Stimulated activated CD4-positive, alpha-beta T cell treated with anti-CD3 and anti-CD28 coated beads, Interleukin-4, amount 100 ng/mL, for 4 hours (primary cell): ENCODE data around the gene HIF1AN.

Experiments
- DNase-seq, 2 experiments: peaks; one replicate each; pipeline ENCODE4 v3.0.0-alpha.2; 2020

The HIF1AN gene

DNA sequence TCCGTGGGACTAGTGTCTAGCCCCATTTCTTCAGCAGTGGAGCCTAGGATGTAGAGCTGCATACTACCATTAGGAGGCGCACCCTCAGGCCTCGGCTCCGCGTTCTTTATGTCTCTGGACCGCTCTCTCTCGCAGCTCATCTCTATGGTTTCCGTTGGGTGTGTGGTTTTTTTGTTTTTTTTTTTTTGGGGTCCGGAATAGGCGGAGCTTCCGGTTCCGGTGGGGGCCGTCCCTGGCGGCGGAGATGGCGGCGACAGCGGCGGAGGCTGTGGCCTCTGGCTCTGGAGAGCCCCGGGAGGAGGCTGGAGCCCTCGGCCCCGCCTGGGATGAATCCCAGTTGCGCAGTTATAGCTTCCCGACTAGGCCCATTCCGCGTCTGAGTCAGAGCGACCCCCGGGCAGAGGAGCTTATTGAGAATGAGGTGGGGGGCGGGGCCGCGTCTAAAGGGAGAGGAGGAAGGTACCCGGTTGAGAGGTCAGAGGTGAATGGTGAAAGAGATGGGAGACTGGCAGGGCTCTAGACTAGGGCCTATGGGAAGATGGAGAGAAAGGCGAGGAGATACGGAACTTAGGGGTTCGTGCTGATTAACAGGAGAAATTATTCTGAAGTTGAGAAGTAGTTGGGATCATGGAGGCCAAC lies at the start of gene HIF1AN:
HIF1AN (plus strand) TSS at position 229 of the 639 bp plus-strand sequence; CDS start at position 245, 16 bp downstream.
- DNase-seq: peak; percentile 79 to 89

- no peak for DNase-seq
Measured at GRCh38 chr10:100487529-100487928, 48.2 kb upstream of the HIF1AN start.

- no peak for DNase-seq
Measured at GRCh38 chr10:100489396-100489795, 46.3 kb upstream of the HIF1AN start.

- DNase-seq: no peak
Measured at GRCh38 chr10:100490531-100490930, 45.2 kb upstream of the HIF1AN start.

DNA sequence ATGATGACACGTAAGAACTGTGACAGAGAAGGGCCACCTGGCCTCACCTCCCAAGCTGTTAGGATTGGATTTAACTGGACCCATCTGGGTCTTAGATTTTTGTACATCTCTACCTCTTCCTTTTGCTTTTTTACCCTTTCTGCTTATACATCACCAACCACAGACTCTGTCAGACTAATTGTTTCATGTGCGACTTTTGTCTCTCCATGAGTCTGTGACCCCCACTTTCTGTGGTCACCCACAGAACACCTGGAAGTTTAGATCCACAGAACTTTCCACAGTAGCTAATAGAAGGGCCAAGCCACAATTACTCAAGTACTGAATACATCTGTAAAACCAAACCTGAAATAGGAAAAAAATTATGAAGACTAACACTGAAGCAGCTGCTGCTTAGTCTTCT lies 39.2 kb upstream of the HIF1AN start:
- DNase-seq: no peak

DNA sequence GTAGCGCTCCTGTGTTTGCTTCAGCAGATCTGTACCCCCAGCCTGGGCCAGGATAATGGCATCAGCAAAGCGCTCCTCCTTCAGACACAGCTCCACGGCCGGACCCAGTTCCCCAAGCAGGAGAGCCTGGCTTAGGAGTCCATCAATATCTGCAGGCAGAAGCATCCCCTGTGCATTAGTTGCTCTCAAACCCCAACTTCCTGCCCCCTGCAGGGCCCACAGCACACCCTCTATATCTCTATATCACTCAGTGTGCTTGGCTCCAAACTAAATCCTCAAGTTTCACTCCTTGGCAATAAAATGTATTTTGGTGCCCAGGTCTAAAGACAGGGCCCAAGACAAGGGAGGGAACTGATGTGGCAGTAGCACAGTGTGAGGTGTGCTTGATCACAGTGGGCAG lies 37.7 kb upstream of the HIF1AN start:
- DNase-seq: no peak

- no peak for DNase-seq
Measured at GRCh38 chr10:100501423-100501822, 34.3 kb upstream of the HIF1AN start.

DNA sequence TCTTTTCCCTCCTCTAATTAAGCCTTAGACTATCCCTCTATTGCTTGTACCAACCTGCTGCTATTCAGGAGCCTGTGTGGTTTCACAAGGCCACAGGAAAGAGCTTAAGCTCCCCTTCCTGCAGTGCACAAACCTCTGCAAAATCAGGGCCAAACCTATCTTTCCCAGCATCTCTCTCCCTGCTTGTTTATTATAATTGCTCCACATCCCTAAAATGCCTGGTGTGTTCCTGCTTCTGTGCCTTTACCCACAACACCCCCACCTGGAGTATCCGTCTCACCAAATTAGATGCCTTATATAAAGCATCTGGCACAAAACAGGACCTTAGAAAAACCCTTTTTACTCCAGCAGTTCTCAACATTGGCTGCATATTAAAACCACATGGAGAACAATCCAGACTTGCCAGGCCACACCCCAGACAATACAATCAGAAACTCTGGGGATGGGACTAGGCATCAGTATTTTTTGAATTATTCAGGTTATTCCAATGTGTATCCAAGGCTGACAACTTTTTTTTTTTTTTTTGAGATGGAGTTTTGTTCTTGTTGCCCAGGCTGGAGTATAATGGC lies 32.7 kb upstream of the HIF1AN start:
- DNase-seq: no peak

DNA sequence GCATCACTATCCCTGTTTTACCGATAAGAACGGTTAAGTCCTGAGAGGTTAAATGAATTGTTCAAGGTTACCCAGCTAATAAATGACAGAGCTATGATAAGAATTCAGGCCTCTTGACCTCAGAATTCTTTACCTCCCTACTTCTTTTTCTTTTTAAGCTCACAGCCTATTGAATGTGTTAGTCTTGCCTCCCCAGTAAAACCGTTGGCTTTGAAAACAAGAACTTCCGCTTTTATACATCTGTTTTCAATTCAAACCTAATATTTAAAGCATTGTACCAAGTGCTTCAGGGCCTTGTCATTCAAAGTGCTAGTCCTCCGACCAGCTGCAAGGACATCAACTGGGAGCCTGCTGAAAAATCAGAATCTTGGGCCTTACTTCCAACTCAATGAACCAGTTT lies 31.6 kb upstream of the HIF1AN start:
- DNase-seq: no peak

DNA sequence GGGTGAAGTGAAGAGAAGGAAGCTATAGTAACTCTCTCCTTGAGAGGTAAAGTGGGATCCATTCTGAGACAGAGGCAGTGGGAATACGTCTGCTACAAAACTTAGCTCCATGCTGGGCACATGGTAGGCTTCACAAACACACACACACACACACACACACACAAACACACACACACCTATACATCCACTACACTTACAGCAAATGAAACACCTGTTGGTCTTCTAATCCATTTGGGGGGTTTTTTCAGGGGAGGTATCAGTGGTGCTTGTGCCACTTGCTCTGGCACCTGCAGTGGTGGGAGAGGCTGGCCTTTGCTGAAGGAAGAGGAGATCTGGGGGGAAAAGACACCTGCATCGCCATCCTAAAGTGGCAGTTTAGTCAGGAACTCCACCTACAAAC lies 30.6 kb upstream of the HIF1AN start:
- no peak for DNase-seq

DNA sequence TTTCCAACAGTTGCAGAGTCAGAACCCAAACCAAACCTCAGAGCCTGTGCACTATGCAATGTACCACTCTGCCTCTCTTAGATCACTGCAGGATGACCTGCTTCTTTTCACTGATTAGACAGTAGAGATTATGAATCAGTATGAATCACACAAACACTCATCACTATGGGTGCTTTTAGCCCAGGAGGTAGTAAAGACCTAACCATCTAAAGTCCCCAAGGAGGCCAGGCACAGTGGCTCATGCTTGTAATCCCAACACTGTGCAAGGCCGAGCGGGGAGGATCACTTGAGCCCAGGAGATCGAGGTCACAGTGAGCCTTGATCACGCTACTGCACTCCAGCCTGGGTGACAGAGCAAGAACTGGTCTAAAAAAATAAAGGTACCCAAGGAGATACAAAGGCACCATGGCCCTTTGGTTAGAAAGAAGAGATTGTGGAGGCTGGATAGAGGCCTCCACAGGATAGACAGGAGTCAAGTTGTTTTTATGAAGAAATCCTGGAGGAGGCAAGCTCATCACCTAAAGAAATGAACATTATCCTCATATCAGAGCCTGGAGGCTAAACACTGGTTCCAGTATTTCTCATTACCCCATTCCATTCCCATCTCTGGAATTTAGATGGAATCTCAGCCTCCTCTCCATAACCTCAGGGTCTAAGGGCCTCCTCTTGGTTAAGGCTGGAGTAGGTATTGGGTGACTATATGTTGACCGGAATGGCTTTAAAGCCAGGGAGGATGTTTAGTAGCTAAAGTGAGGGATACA lies 29.0 kb upstream of the HIF1AN start:
- no peak for DNase-seq

- DNase-seq: no peak
Measured at GRCh38 chr10:100507357-100507732, 28.4 kb upstream of the HIF1AN start.

DNA sequence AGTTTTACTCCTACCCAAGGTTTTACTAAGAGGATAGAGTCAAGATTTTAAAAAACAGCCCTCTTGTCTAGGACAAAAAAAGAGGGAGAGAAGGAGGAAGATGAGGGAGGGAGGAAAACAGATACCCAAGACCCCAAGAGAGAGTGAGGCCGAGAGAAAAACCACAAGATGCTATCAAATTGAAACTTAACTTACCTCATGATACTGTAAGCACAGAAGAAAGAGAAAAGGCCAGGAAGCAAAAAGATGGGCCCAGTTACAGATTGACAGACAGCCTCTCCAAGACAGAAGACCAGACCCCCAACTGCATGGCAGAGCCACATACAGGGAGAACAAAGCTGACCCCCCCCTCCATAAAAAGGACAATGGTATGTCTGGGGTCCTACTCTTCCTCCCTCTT lies 27.5 kb upstream of the HIF1AN start:
- no peak for DNase-seq

DNA sequence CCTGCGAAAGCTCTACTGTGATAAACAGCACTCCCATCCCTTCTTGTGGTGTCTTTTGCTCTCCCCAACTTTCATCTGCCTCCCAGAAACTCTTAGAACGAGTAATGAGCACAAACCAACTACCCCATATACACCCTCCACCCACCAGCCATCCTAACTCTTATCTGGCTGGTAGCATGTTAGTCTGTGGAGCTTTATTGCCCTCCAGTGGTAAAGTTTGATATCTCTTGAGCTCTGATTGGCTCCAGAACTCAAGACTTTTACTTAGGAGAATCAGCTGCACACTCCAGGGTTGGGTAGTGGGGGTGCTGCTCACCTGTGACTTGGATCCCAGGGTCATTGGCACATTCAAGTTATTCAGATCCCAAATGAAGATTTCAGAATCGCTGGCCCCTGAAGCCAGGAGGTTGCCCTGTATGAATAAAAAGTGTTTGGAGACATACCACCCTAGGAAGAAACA lies 27.0 kb upstream of the HIF1AN start:
- DNase-seq: peak in 1 of 2 experiments; percentile 43

DNA sequence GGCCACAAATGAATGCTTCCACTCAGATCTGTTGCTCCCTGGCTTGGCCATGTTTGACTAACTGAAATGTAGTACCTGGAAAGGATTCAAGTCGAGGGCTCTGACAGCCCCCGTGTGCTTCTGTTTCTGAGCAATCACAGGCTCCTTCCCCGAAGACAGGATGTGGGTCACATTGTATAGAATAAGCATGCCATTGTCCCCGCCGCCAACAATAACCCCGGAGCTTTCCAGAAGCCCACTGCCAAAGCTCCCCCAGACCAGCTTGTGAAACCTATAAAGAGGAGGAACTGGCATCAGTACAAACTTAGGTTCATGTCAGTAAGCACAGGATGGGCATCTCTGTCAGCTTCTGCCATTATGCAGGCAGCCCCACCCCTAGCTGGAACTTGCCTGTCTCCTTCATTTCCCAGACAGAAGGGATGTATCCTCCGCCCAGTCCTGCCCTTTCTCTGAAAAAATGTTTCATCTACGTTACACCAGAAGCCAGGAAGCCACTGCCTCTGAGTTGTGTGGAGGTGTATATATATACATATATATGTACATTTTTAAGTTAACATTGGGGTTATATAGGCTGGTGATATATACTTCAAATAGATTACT lies 26.4 kb upstream of the HIF1AN start:
- peak in 1 of 2 experiments; percentile 73 for DNase-seq

DNA sequence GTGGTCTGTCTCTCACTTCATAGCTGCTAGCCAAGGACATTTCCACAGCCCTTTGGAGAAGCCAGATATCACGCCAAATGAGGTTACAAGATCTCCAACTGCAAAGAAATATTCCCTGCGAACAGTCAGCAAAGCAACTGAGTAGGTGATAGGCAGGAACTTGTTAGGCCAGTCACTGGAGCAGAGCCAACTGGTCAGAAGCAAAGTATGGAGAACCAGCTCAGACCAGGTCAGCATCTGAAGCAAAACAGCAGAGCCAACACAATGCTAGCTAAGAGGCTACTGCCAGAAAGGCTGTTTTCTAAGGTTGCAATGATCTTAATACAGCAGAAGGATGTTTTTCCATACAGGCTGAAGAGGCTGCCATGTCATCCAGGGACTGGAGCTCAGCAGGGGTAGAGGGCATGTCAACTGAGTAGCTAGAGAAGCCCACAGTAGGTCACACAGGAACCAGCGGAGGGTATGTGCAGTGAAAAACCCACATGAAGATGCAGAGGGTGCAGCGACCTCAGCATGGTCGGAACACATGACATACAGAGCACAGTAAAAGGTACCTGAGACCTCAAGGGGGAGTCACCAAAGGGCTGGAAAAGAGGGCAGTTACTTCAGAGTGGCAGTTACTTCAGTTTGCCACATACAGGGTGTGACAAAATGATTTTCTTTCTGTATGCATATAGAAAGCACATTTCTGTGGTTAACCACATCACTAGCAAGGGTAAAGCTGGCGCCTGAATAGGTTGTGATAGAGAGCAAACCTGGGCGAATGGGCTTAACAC lies 25.0 kb upstream of the HIF1AN start:
- peak in 1 of 2 experiments; percentile 75 for DNase-seq

- DNase-seq: no peak
Measured at GRCh38 chr10:100515612-100516011, 20.1 kb upstream of the HIF1AN start.

- no peak for DNase-seq
Measured at GRCh38 chr10:100516847-100517246, 18.9 kb upstream of the HIF1AN start.

DNA sequence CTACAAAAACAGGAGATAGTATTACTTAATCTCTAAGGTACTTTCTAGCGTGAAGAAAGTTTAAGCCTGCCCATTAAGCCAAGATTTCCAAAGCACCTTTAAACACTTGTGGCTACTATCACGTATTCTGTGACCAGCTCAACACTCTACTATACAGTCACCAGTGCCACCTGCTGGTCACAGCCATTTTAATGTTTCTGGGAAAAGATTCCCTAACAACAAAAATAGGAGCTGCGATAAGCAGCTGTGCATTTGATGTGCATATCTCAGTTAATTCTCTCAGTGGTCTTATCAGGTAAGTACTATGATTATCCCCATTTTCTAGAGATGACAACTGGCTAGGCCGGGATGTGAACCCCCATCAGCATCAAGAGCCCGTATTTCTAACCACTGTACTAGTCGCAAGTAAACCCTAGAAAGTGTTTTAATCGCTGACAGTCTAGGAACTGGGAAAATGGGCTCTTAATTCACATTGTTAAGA lies 16.9 kb upstream of the HIF1AN start:
- peak; percentile 46 to 56 for DNase-seq

DNA sequence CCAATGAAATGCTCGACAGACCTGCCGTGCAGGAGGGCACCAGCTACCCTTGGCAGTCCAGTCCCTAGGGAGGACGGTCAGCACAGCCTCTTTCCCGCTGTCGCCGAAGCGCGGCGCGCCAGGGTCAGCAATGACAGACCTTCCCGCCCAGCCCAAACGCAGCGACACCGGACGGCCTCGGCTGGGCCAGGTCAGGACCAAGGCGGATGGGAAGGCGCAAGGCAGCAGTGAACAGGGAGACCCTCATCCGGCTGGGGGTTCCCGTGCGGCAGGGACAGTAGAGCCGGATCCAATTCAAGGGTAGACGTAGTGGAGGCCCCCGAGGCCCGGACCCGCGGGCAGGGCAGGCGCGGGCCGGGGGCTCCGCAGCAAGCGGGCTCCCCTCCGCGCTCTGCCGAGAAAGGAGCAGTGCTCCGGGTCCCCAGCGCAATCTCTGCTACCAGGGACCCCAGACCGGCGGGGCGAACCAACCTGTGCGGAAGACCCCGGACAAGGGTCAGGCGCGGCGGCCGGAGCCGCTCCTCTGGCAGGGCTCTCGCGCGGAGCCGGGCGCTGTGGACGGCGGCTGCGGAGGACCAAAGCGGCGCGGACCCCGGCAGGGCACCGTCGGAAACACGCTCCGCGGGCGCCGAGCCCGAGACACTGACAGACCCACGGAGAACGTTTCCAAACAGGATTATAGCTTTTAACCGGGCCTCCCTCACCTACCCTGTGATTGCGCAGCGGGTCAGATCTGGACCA lies 16.3 kb upstream of the HIF1AN start, which contains the start of gene SEC31B:
SEC31B (minus strand) TSS at position 551 of the 741 bp plus-strand sequence. CDS start 2,909 bp downstream, outside the sequence.
- no peak for DNase-seq

DNA sequence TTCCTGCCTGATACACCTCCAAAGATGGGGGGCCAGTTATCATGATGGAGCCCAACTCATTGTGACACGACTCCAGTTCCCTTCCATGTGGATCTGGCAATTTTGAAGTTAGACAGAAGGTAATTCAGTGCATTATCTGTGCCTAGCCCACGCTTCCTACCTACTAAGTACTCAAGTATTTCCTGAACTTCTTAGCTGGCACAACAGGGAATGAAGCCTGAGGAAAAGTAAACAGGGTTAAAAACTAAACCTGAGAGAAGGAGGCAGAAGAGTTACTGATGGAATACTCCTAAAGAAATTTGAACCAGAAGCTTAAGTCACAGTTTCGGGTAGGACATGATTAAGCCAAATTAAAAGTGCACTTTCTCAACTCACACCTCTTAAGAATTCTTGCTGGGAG lies 14.9 kb upstream of the HIF1AN start:
- DNase-seq: no peak
